GM19467 (cell line): ENCODE results near the gene DNAJB8.

Source experiments
- ATAC-seq: cut with Tn5 transposase; IDR thresholded peaks from one replicate; pipeline ENCODE4 v1.9.1; 2021; ENCODE audit warnings: mild to moderate bottlenecking, moderate library complexity; ENCODE audit not compliant: unreplicated experiment

The DNAJB8 gene

GRCh38 chr3:128468285-128468790 lies 1.6 kb upstream of the DNAJB8 start:
- ATAC-seq = no peak

- ATAC-seq = no peak
Measured at GRCh38 chr3:128464702-128465101, 2.0 kb downstream of the DNAJB8 start.

- no peak for ATAC-seq
Measured at GRCh38 chr3:128464188-128464587, 2.5 kb downstream of the DNAJB8 start.

- no peak for ATAC-seq
Measured at GRCh38 chr3:128463771-128464170, 2.9 kb downstream of the DNAJB8 start.

- no peak for ATAC-seq
Measured at GRCh38 chr3:128463354-128463753, 3.3 kb downstream of the DNAJB8 start.

GRCh38 chr3:128462931-128463330 lies 3.8 kb downstream of the DNAJB8 start:
- ATAC-seq = no peak

- ATAC-seq = no peak
Measured at GRCh38 chr3:128462341-128462910, 4.3 kb downstream of the DNAJB8 start.

GRCh38 chr3:128461731-128462130 lies 5.0 kb downstream of the DNAJB8 start:
- ATAC-seq = no peak

GRCh38 chr3:128459461-128459820 lies 7.2 kb downstream of the DNAJB8 start:
- ATAC-seq = no peak

GRCh38 chr3:128458746-128459460 lies 7.8 kb downstream of the DNAJB8 start:
- ATAC-seq = no peak

- ATAC-seq = no peak
Measured at GRCh38 chr3:128457937-128458336, 8.8 kb downstream of the DNAJB8 start.

GRCh38 chr3:128456776-128457715 lies 9.6 kb downstream of the DNAJB8 start:
- no peak for ATAC-seq

GRCh38 chr3:128455786-128456748 lies 10.6 kb downstream of the DNAJB8 start:
- ATAC-seq = no peak

GRCh38 chr3:128455116-128455515 lies 11.6 kb downstream of the DNAJB8 start:
- ATAC-seq = no peak

- ATAC-seq = no peak
Measured at GRCh38 chr3:128454310-128454618, 12.4 kb downstream of the DNAJB8 start.

- no peak for ATAC-seq
Measured at GRCh38 chr3:128453501-128454309, 13.0 kb downstream of the DNAJB8 start.

- ATAC-seq = no peak
Measured at GRCh38 chr3:128452678-128453275, 13.9 kb downstream of the DNAJB8 start.

GRCh38 chr3:128452120-128452519 lies 14.6 kb downstream of the DNAJB8 start:
- no peak for ATAC-seq

GRCh38 chr3:128449111-128449638 lies 17.5 kb downstream of the DNAJB8 start:
- no peak for ATAC-seq
